Ishikawa (cell line): ENCODE data around the gene SCCPDH.

Source experiments
- CEBPB ChIP-seq: IDR thresholded peaks from 2 replicates; pipeline ENCODE4 v1.6.1; 2012
- CREB1 ChIP-seq: IDR thresholded peaks from 2 replicates; pipeline ENCODE4 v1.6.1; 2012; ENCODE audit warnings: low read depth
- EGR1 ChIP-seq: IDR thresholded peaks from 2 replicates; pipeline ENCODE4 v1.6.1; 2012
- EP300 ChIP-seq: IDR thresholded peaks from 2 replicates; pipeline ENCODE4 v1.6.1; 2012; ENCODE audit warnings: borderline replicate concordance
- FOXM1 ChIP-seq: IDR thresholded peaks from 2 replicates; pipeline ENCODE4 v1.6.1; 2012; ENCODE audit warnings: low read depth, borderline replicate concordance
- NFIC ChIP-seq: IDR thresholded peaks from 2 replicates; pipeline ENCODE4 v1.6.1; 2012
- RAD21 ChIP-seq: IDR thresholded peaks from 2 replicates; pipeline ENCODE4 v1.6.1; 2012; ENCODE audit warnings: low read depth
- TAF1 ChIP-seq: IDR thresholded peaks from 2 replicates; pipeline ENCODE4 v1.6.1; 2012; ENCODE audit warnings: low read depth, mild to moderate bottlenecking
- TCF12 ChIP-seq: IDR thresholded peaks from 2 replicates; pipeline ENCODE4 v1.6.1; 2012; ENCODE audit warnings: low read depth
- TEAD4 ChIP-seq: IDR thresholded peaks from 2 replicates; pipeline ENCODE4 v1.6.1; 2012
- YY1 ChIP-seq: IDR thresholded peaks from 2 replicates; pipeline ENCODE4 v1.6.1; 2012; ENCODE audit warnings: low read depth
- ZBTB7A ChIP-seq: IDR thresholded peaks from 2 replicates; pipeline ENCODE4 v1.6.1; 2012; ENCODE audit warnings: low read depth
- TF ChIP-seq, protein P1 (sequence below): IDR thresholded peaks from 2 replicates; pipeline ENCODE4 v1.6.1; 2012
- TF ChIP-seq, protein P2 (sequence below): IDR thresholded peaks from 2 replicates; pipeline ENCODE4 v1.6.1; 2012; ENCODE audit warnings: low read depth, mild to moderate bottlenecking
- TF ChIP-seq, protein P3 (sequence below): IDR thresholded peaks from 2 replicates; pipeline ENCODE4 v1.6.1; 2012

SCCPDH gene

GRCh38 chr1:246703581-246703980 lies 20.6 kb upstream of the SCCPDH start:
- TF ChIP-seq, protein P1, sequence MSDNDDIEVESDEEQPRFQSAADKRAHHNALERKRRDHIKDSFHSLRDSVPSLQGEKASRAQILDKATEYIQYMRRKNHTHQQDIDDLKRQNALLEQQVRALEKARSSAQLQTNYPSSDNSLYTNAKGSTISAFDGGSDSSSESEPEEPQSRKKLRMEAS: no peak
- TF ChIP-seq RAD21 (no peak), CREB1 (no peak), YY1 (no peak), NFIC (no peak), EP300 (no peak), CEBPB (no peak), EGR1 (no peak), TAF1 (no peak)
- TF ChIP-seq, protein P2, sequence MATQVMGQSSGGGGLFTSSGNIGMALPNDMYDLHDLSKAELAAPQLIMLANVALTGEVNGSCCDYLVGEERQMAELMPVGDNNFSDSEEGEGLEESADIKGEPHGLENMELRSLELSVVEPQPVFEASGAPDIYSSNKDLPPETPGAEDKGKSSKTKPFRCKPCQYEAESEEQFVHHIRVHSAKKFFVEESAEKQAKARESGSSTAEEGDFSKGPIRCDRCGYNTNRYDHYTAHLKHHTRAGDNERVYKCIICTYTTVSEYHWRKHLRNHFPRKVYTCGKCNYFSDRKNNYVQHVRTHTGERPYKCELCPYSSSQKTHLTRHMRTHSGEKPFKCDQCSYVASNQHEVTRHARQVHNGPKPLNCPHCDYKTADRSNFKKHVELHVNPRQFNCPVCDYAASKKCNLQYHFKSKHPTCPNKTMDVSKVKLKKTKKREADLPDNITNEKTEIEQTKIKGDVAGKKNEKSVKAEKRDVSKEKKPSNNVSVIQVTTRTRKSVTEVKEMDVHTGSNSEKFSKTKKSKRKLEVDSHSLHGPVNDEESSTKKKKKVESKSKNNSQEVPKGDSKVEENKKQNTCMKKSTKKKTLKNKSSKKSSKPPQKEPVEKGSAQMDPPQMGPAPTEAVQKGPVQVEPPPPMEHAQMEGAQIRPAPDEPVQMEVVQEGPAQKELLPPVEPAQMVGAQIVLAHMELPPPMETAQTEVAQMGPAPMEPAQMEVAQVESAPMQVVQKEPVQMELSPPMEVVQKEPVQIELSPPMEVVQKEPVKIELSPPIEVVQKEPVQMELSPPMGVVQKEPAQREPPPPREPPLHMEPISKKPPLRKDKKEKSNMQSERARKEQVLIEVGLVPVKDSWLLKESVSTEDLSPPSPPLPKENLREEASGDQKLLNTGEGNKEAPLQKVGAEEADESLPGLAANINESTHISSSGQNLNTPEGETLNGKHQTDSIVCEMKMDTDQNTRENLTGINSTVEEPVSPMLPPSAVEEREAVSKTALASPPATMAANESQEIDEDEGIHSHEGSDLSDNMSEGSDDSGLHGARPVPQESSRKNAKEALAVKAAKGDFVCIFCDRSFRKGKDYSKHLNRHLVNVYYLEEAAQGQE: no peak

DNA sequence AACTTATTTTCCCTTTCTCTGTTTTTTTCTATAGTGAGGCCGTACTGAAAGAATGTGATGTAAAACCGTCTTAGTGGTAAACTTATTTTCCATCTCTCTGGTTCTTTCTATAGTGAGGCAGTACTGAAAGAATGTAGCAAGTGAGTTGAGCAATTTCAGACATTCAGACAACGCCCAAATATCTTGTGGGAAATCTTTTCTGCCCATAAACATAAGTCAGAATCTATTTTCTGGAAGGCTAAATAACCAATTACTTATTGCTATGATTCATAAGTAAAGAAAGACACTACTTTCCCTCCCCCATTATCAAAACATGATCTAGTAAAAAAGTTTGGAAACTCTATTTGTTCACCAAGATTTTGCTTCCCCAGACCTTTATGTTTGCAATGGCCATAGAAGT lies 18.8 kb upstream of the SCCPDH start:
- no peak for TF ChIP-seq ZBTB7A
- no peak for TF ChIP-seq TCF12
- peak; percentile 27; the same call in 1 of the 2 replicates for TF ChIP-seq TEAD4
- TF ChIP-seq FOXM1: no peak

DNA sequence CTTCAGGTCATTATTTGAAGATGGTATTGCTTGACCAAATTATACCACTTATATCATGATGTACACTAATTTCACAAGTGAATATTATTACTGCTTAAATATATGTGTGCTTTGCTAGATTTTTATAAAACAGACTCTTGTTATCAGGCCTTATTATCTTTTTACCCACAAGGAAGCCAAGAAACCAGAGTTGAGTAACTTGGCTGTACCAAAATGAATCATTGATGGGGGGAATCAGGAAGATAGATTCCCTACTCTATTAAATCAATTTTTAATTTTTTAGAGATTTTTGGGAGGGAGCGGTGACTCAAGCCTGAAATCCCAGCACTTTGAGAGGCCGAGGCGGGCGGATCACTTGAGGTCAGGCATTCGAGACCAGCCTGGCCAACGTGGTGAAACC lies 16.0 kb upstream of the SCCPDH start:
- TF ChIP-seq ZBTB7A: no peak
- TF ChIP-seq TAF1: no peak
- no peak for TF ChIP-seq RAD21
- no peak for TF ChIP-seq TEAD4
- TF ChIP-seq, protein P1: no peak
- TF ChIP-seq, protein P2: no peak
- no peak for TF ChIP-seq CREB1
- TF ChIP-seq, protein P3, sequence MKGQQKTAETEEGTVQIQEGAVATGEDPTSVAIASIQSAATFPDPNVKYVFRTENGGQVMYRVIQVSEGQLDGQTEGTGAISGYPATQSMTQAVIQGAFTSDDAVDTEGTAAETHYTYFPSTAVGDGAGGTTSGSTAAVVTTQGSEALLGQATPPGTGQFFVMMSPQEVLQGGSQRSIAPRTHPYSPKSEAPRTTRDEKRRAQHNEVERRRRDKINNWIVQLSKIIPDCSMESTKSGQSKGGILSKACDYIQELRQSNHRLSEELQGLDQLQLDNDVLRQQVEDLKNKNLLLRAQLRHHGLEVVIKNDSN: no peak
- TF ChIP-seq EP300: no peak
- no peak for TF ChIP-seq EGR1
- TF ChIP-seq CEBPB: no peak
- TF ChIP-seq FOXM1: no peak
- no peak for TF ChIP-seq YY1
- TF ChIP-seq NFIC: no peak

DNA sequence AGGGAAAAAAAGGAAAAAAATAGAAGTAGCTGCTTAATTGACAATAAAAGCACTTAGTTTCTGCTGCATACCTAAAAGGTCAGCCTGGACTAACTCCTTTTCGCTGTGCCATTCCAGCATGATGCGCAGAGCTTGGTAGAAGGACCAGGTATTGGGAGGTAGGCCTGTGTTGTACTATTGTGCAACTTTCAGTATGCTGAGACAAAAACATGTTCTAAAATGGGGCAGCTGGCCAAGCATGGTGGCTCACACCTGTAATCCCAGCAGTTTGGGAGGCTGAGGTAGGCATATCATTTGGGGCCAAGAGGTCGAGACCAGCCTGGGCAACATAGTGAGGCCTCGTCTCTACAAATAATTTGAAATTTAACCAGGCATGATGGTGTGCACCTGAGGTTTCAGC lies 15.0 kb upstream of the SCCPDH start:
- no peak for TF ChIP-seq ZBTB7A
- TF ChIP-seq, protein P2: no peak
- no peak for TF ChIP-seq TAF1
- TF ChIP-seq CEBPB: no peak
- TF ChIP-seq NFIC: no peak
- TF ChIP-seq, protein P3: no peak
- TF ChIP-seq, protein P1: no peak
- no peak for TF ChIP-seq YY1
- no peak for TF ChIP-seq EP300
- TF ChIP-seq RAD21: no peak
- TF ChIP-seq CREB1: no peak
- TF ChIP-seq TCF12: no peak
- TF ChIP-seq TEAD4: no peak
- no peak for TF ChIP-seq EGR1
- no peak for TF ChIP-seq FOXM1
